Heart left ventricle (tissue), 16 donors: Measurements from ENCODE around the gene TMEM203. TPM values are rescaled to one million over a fixed set of nuclear protein-coding genes. Genes with fewer than 3 reads are reported as not detected.
A peak's percentile ranks its signal among the peaks of the same experiment; 100 is the strongest.

ENCODE experiments used
- ATAC-seq, 4 donors: fragments of 200-7000 bp; cut with Tn5 transposase; one replicate each; pipeline ENCODE4 v1.9.1; 2020 to 2022; ENCODE audit warnings: moderate library complexity in 4 of 4, mild to moderate bottlenecking in 3 of 4, moderate number of reproducible peaks in 1 of 4
- DNase-seq, 5 donors: peaks; one replicate each; pipeline ENCODE4 v3.0.0-alpha.2; 2020
- H3K27ac ChIP-seq, 12 donors: fragments of 200-600 bp; sonication (generic) in 4 of 12; one replicate each; pipeline versions ENCODE4 v1.5.0 to v1.8.0; 2016 to 2022; ENCODE audit warnings: mild to moderate bottlenecking in 2 of 12
- H3K27me3 ChIP-seq, 9 donors: fragments of 200-600 bp; sonication (generic) in 2 of 9; one replicate each; pipeline versions ENCODE4 v1.5.1 to v1.8.0; 2016 to 2022; ENCODE audit warnings: mild to moderate bottlenecking in 3 of 9
- H3K36me3 ChIP-seq, 9 donors: fragments of 200-600 bp; sonication (generic) in 2 of 9; one replicate each; pipeline versions ENCODE4 v1.5.0 to v1.8.0; 2018 to 2022; ENCODE audit warnings: mild to moderate bottlenecking in 2 of 9
- H3K4me1 ChIP-seq, 12 donors: fragments of 200-600 bp; sonication (generic) in 4 of 12; one replicate each; pipeline versions ENCODE4 v1.5.0 to v1.8.0; 2016 to 2022; ENCODE audit warnings: mild to moderate bottlenecking in 3 of 12
- H3K4me3 ChIP-seq, 12 donors: fragments of 200-600 bp; sonication (generic) in 4 of 12; one replicate each; pipeline versions ENCODE4 v1.5.0 to v1.8.0; 2017 to 2022; ENCODE audit warnings: mild to moderate bottlenecking in 9 of 12, moderate library complexity in 4 of 12
- H3K9me3 ChIP-seq, 12 donors: fragments of 200-600 bp; sonication (generic) in 4 of 12; one replicate each; pipeline versions ENCODE4 v1.5.0 to v1.8.0; 2016 to 2022; ENCODE audit warnings: mild to moderate bottlenecking in 1 of 12
- CTCF ChIP-seq, 12 donors: fragments of 200-600 bp; sonication (generic) in 4 of 12; IDR thresholded peaks; one replicate each; pipeline versions ENCODE4 v1.5.0 to v1.8.0; 2018 to 2022; ENCODE audit warnings: antibody characterized with exemption in 12 of 12, mild to moderate bottlenecking in 5 of 12
- POLR2A ChIP-seq, 2 donors: fragments of 450-650 bp; IDR thresholded peaks; one replicate each; pipeline ENCODE4 v1.6.1; 2017; ENCODE audit warnings: antibody characterized with exemption in 2 of 2, mild to moderate bottlenecking in 2 of 2, moderate library complexity in 2 of 2
- WGBS, 4 donors: extraction: QIAGEN DNeasy Blood & Tissue Kit in 2 of 4; methylation state at CpG; one replicate each; pipeline versions ENCODE4 v1.1.5 to v1.1.7; 2013 to 2018; 5-methylcytosine and 5-hydroxymethylcytosine counted together
- intact Hi-C, 10 donors: fragments of 100-400 bp; cut with DNase I; formaldehyde crosslinking; loops; one replicate each; pipeline versions ENCODE4 v1.11.1 to v1.14.2; 2022
- microRNA-seq, 4 donors: library from miRNA; unstranded; fragments of <30 nt; microRNA quantifications; one replicate each; pipeline versions ENCODE4 to v1.2.0, GENCODE V29; 2017 to 2020
- polyA plus RNA-seq, 2 donors: library from polyadenylated mRNA; stranded (reverse); fragments of 200-250 nt; gene quantifications; one replicate each; pipeline ENCODE4 v1.2.3, GENCODE V29; 2013
- total RNA-seq, 9 donors: library from RNA; depleted of rRNA in 2 of 9; stranded (reverse); fragments of >200 nt in 2 of 9; fragmentation: NEBNext Ultra II Directional in 3 of 9; extraction: Animal tissue kit (Norgen Biotek cat#: 25700) in 3 of 9; gene quantifications; one replicate each; pipeline versions ENCODE4 v1.1.0 to v1.2.4, GENCODE V29; 2016 to 2023
- donor health status: ischemic (EF 13 %, LVEDD 7.1; RV severe dilation, severe dysfunction).
- donor health status: healthy with polysubstance abuse.
- donor health status: DM: no; HTN: yes; CAD: no.
- donor health status: DM: no; HTN: no; CAD: no.
- donor health status: ischemic (EF 25% LVEDD 6.9; RV normal size, moderate dysfunction).
- donor health status: ischemic (EF 25% LVEDD 5.7; RV mildly dilated, moderate dysfunction).
- donor health status: healthy.
- donor health status: DM: yes; HTN: yes; CAD: no.
- donor health status: ischemic (EF 35%, LVEDD 5.7; RV mildly dilated, moderate dysfunction).
- donor health status: nonischemic (EF 11% LVEDD 7.7; RV severe dilation, severe dysfunction).
- donor health status: DM: yes; HTN: yes; CAD: no.
- donor health status: PGD.
- donor health status: ischemic (EF 29% LVEDD 5.4; RV normal size, mild dysfunction).
- donor health status: nonischemic (EF 23%, LVEDD 6.1; RV moderate dilation, normal function).

Gene TMEM203
- total and polyA plus RNA-seq, 11 donors, result 30.8 to 52.0 (median 42.1) TPM

- H3K27ac ChIP-seq, result no peak overlapping the region
- 25 to 40% (median 32%) methylated on average over 4 of the region's 4 CpGs for WGBS, 4 donors
Measured at GRCh38 chr9:137158625-137159024, 46.8 kb downstream of the TMEM203 start.

GRCh38 chr9:137157618-137158415 lies 47.6 kb downstream of the TMEM203 start:
- intact Hi-C loops, result no loop called here
- DNase-seq, result no peak

More at GRCh38 chr9:137158625-137159024, 46.8 kb downstream of the TMEM203 start:
- Histone ChIP-seq H3K4me3 (no peak overlapping the region), H3K9me3 (no peaks in the 10 kb centered on the region), H3K36me3 (no peaks in the 10 kb centered on the region), H3K4me1 (peaks cover 0 to 31% (median 13%) of the 10 kb centered on the region in 12 donors), H3K27me3 (peaks cover 44 to 92% (median 80%) of the 10 kb centered on the region in 9 donors)
- no peak for TF ChIP-seq CTCF (IDR thresholded peaks at IDR 0.05)
- TF ChIP-seq POLR2A (IDR thresholded peaks at IDR 0.05), result no peak
- DNase-seq, result no peak
- intact Hi-C loops, result no loop called here
- ATAC-seq, result no peak

GRCh38 chr9:137156567-137157375 lies 48.7 kb downstream of the TMEM203 start:
- H3K27ac ChIP-seq, result no peak overlapping the region
- TF ChIP-seq CTCF (IDR thresholded peaks at IDR 0.05) (no peak), POLR2A (IDR thresholded peaks at IDR 0.05) (no peak)
- intact Hi-C loops, result no loop called here
- H3K27me3 ChIP-seq, result peaks cover 28 to 74% (median 63%) of the 10 kb centered on the region in 9 donors
- 1 to 3% (median 2%) methylated on average over 6 to 65 of the region's 65 CpGs for WGBS, 4 donors
- peak in 3 of 5 donors; percentile 44 to 82 (median 51) for DNase-seq
- H3K4me1 ChIP-seq, result peaks cover 0 to 13% (median 5%) of the 10 kb centered on the region in 12 donors
- no peaks in the 10 kb centered on the region for H3K9me3 ChIP-seq
- peak in 3 of 4 donors; percentile 53 to 81 (median 66) for ATAC-seq
- H3K36me3 ChIP-seq, result no peaks in the 10 kb centered on the region
- H3K4me3 ChIP-seq, result peak overlapping the region in 5 of 12 donors; percentile 5 to 35 (median 17)

More at GRCh38 chr9:137157618-137158415, 47.6 kb downstream of the TMEM203 start:
- ATAC-seq, result no peak
- H3K27ac ChIP-seq, result no peak overlapping the region
- WGBS, 4 donors, result 60 to 68% (median 66%) methylated on average over 15 to 19 of the region's 19 CpGs
- H3K36me3 ChIP-seq, result no peaks in the 10 kb centered on the region
- H3K4me3 ChIP-seq, result no peak overlapping the region
- H3K4me1 ChIP-seq, result peaks cover 0 to 23% (median 7%) of the 10 kb centered on the region in 12 donors
- H3K27me3 ChIP-seq, result peaks cover 36 to 84% (median 74%) of the 10 kb centered on the region in 9 donors
- TF ChIP-seq CTCF (IDR thresholded peaks at IDR 0.05), result no peak
- no peaks in the 10 kb centered on the region for H3K9me3 ChIP-seq

Small RNAs within 50 kb of the gene (microRNA-seq; reads per million reads assigned to microRNA genes)
- 0 reads per million in 4 donors for gene MIR3621

Other genes starting within 250 kb of the TMEM203 start
Only the 30 nearest of the 31 such genes appear.
- 1,000 to 10,000 TPM; 1,152 to 4,769 (median 3,109) TPM for gene PTGDS, start 228.1 kb downstream of the TMEM203 start, total RNA-seq
- gene PTGDS, start 228.1 kb downstream of the TMEM203 start, polyA plus RNA-seq, result 1,000 to 10,000 TPM; 2,982 to 5,295 TPM
- gene LCNL1, start 222.7 kb downstream of the TMEM203 start, total RNA-seq, result 10 to 100 TPM in 2 of 9 donors, 1 to 10 TPM in 5, under 1 TPM in 2; 0.16 to 14.9 (median 2.7) TPM
- 1 to 10 TPM in 1 of 2 donors, under 1 TPM in 1; 0.14 to 5.8 TPM for gene LCNL1, start 222.7 kb downstream of the TMEM203 start, polyA plus RNA-seq
- 10 to 100 TPM; 15.0 to 35.3 (median 19.4) TPM for gene PAXX, start 213.2 kb downstream of the TMEM203 start, total RNA-seq
- gene PAXX, start 213.2 kb downstream of the TMEM203 start, polyA plus RNA-seq, result 10 to 100 TPM; 31.2 to 57.3 TPM
- 10 to 100 TPM in 1 of 9 donors, 1 to 10 TPM in 8; 1.5 to 16.7 (median 5.0) TPM for gene CLIC3, start 209.1 kb downstream of the TMEM203 start, total RNA-seq
- gene CLIC3, start 209.1 kb downstream of the TMEM203 start, polyA plus RNA-seq, result 10 to 100 TPM in 1 of 2 donors, 1 to 10 TPM in 1; 3.9 to 11.3 TPM
- 10 to 100 TPM; 19.1 to 44.3 (median 33.4) TPM for gene ABCA2, start 177.4 kb downstream of the TMEM203 start, total RNA-seq
- gene ABCA2, start 177.4 kb downstream of the TMEM203 start, polyA plus RNA-seq, result 10 to 100 TPM; 13.1 to 30.6 TPM
- gene FUT7, start 173.6 kb downstream of the TMEM203 start, total RNA-seq, result under 1 TPM in 2 of 9 donors, not detected in 7; 0.15 to 0.48 TPM
- gene FUT7, start 173.6 kb downstream of the TMEM203 start, polyA plus RNA-seq, result under 1 TPM in 1 of 2 donors, not detected in 1; 0.17 TPM
- gene NPDC1, start 159.5 kb downstream of the TMEM203 start, total RNA-seq, result 100 to 1,000 TPM in 1 of 9 donors, 10 to 100 TPM in 8; 45.1 to 114 (median 55.1) TPM
- gene NPDC1, start 159.5 kb downstream of the TMEM203 start, polyA plus RNA-seq, result 10 to 100 TPM; 38.4 to 71.7 TPM
- gene ENTPD2, start 151.6 kb downstream of the TMEM203 start, total RNA-seq, result 1 to 10 TPM in 8 of 9 donors, under 1 TPM in 1; 0.85 to 2.9 (median 1.2) TPM
- gene ENTPD2, start 151.6 kb downstream of the TMEM203 start, polyA plus RNA-seq, result 1 to 10 TPM in 1 of 2 donors, under 1 TPM in 1; 0.50 to 1.2 TPM
- 1 to 10 TPM in 1 of 9 donors, under 1 TPM in 8; 0.09 to 2.0 (median 0.20) TPM for gene SAPCD2, start 135.1 kb downstream of the TMEM203 start, total RNA-seq
- gene SAPCD2, start 135.1 kb downstream of the TMEM203 start, polyA plus RNA-seq, result under 1 TPM; 0.15 to 0.22 TPM
- gene UAP1L1, start 128.1 kb downstream of the TMEM203 start, total RNA-seq, result 10 to 100 TPM in 4 of 9 donors, 1 to 10 TPM in 5; 5.9 to 15.1 (median 9.4) TPM
- gene UAP1L1, start 128.1 kb downstream of the TMEM203 start, polyA plus RNA-seq, result 10 to 100 TPM in 1 of 2 donors, 1 to 10 TPM in 1; 3.9 to 12.4 TPM
- 10 to 100 TPM; 17.6 to 40.6 (median 21.7) TPM for gene MAN1B1, start 118.7 kb downstream of the TMEM203 start, total RNA-seq
- gene MAN1B1, start 118.7 kb downstream of the TMEM203 start, polyA plus RNA-seq, result 10 to 100 TPM; 26.7 to 29.5 TPM
- 100 to 1,000 TPM in 8 of 9 donors, 10 to 100 TPM in 1; 96.6 to 137 (median 119) TPM for gene DPP7, start 90.9 kb downstream of the TMEM203 start, total RNA-seq
- 100 to 1,000 TPM; 112 to 260 TPM for gene DPP7, start 90.9 kb downstream of the TMEM203 start, polyA plus RNA-seq
- gene GRIN1, start 66.5 kb downstream of the TMEM203 start, total RNA-seq, result not detected
- gene GRIN1, start 66.5 kb downstream of the TMEM203 start, polyA plus RNA-seq, result under 1 TPM in 1 of 2 donors, not detected in 1; 0.10 TPM
- not detected for gene LRRC26, start 35.6 kb downstream of the TMEM203 start, total RNA-seq
- gene LRRC26, start 35.6 kb downstream of the TMEM203 start, polyA plus RNA-seq, result not detected
- gene TMEM210, start 33.6 kb downstream of the TMEM203 start, total RNA-seq, result not detected
- not detected for gene TMEM210, start 33.6 kb downstream of the TMEM203 start, polyA plus RNA-seq
- gene ANAPC2, start 17.1 kb downstream of the TMEM203 start, total RNA-seq, result 10 to 100 TPM; 14.3 to 35.9 (median 28.9) TPM
- gene ANAPC2, start 17.1 kb downstream of the TMEM203 start, polyA plus RNA-seq, result 10 to 100 TPM; 26.6 to 33.4 TPM
- 100 to 1,000 TPM in 2 of 9 donors, 10 to 100 TPM in 7; 46.0 to 123 (median 59.9) TPM for gene SSNA1, start 17.0 kb downstream of the TMEM203 start, total RNA-seq
- 100 to 1,000 TPM; 120 to 161 TPM for gene SSNA1, start 17.0 kb downstream of the TMEM203 start, polyA plus RNA-seq
- 10 to 100 TPM; 11.5 to 18.0 (median 16.6) TPM for gene TPRN, start 4.9 kb downstream of the TMEM203 start, total RNA-seq
- 10 to 100 TPM; 12.5 to 16.7 TPM for gene TPRN, start 4.9 kb downstream of the TMEM203 start, polyA plus RNA-seq
- gene NDOR1, start 52 bp upstream of the TMEM203 start, total RNA-seq, result 1 to 10 TPM; 4.5 to 9.6 (median 6.1) TPM
- 1 to 10 TPM; 6.2 to 9.2 TPM for gene NDOR1, start 52 bp upstream of the TMEM203 start, polyA plus RNA-seq
- gene RNF208, start 16.6 kb upstream of the TMEM203 start, total RNA-seq, result 10 to 100 TPM in 7 of 9 donors, 1 to 10 TPM in 2; 6.9 to 34.1 (median 22.5) TPM
- 10 to 100 TPM in 1 of 2 donors, 1 to 10 TPM in 1; 9.3 to 72.7 TPM for gene RNF208, start 16.6 kb upstream of the TMEM203 start, polyA plus RNA-seq
- under 1 TPM in 6 of 9 donors, not detected in 3; 0.22 to 0.61 (median 0.29) TPM for gene CYSRT1, start 19.5 kb upstream of the TMEM203 start, total RNA-seq
- gene CYSRT1, start 19.5 kb upstream of the TMEM203 start, polyA plus RNA-seq, result under 1 TPM; 0.14 to 0.27 TPM
- not detected for gene RNF224, start 21.9 kb upstream of the TMEM203 start, total RNA-seq
- gene RNF224, start 21.9 kb upstream of the TMEM203 start, polyA plus RNA-seq, result not detected
- not detected for gene SLC34A3, start 25.3 kb upstream of the TMEM203 start, total RNA-seq
- not detected for gene SLC34A3, start 25.3 kb upstream of the TMEM203 start, polyA plus RNA-seq
- 100 to 1,000 TPM; 244 to 769 (median 456) TPM for gene TUBB4B, start 35.6 kb upstream of the TMEM203 start, total RNA-seq
- 100 to 1,000 TPM; 705 to 900 TPM for gene TUBB4B, start 35.6 kb upstream of the TMEM203 start, polyA plus RNA-seq
- under 1 TPM in 2 of 9 donors, not detected in 7; 0.23 to 0.31 TPM for gene STPG3, start 45.6 kb upstream of the TMEM203 start, total RNA-seq
- gene STPG3, start 45.6 kb upstream of the TMEM203 start, polyA plus RNA-seq, result under 1 TPM in 1 of 2 donors, not detected in 1; 0.61 TPM
- gene NELFB, start 49.7 kb upstream of the TMEM203 start, total RNA-seq, result 10 to 100 TPM; 32.5 to 55.5 (median 38.1) TPM
- 10 to 100 TPM; 31.4 to 77.8 TPM for gene NELFB, start 49.7 kb upstream of the TMEM203 start, polyA plus RNA-seq
- gene TOR4A, start 72.1 kb upstream of the TMEM203 start, total RNA-seq, result 10 to 100 TPM; 14.0 to 46.4 (median 18.5) TPM
- gene TOR4A, start 72.1 kb upstream of the TMEM203 start, polyA plus RNA-seq, result 10 to 100 TPM in 1 of 2 donors, 1 to 10 TPM in 1; 6.6 to 16.3 TPM
- gene NRARP, start 96.6 kb upstream of the TMEM203 start, total RNA-seq, result 10 to 100 TPM in 5 of 9 donors, 1 to 10 TPM in 4; 6.4 to 15.8 (median 10.3) TPM
- 1 to 10 TPM; 1.6 to 4.2 TPM for gene NRARP, start 96.6 kb upstream of the TMEM203 start, polyA plus RNA-seq
- 10 to 100 TPM in 2 of 9 donors, 1 to 10 TPM in 7; 4.1 to 12.9 (median 8.6) TPM for gene EXD3, start 217.5 kb upstream of the TMEM203 start, total RNA-seq
- gene EXD3, start 217.5 kb upstream of the TMEM203 start, polyA plus RNA-seq, result 10 to 100 TPM in 1 of 2 donors, 1 to 10 TPM in 1; 5.6 to 15.2 TPM
- 1 to 10 TPM in 8 of 9 donors, under 1 TPM in 1; 0.81 to 5.5 (median 2.7) TPM for gene NOXA1, start 217.7 kb upstream of the TMEM203 start, total RNA-seq
- gene NOXA1, start 217.7 kb upstream of the TMEM203 start, polyA plus RNA-seq, result 1 to 10 TPM in 1 of 2 donors, under 1 TPM in 1; 0.44 to 4.1 TPM